CD8-positive, alpha-beta memory T cell (primary cell): ENCODE results near the gene HIBADH. TPM values are rescaled to one million over a fixed set of nuclear protein-coding genes. Genes with fewer than 3 reads are reported as not detected.

Experiments
- CTCF ChIA-PET: fragments of 350-600 bp; sonication (Branson Sonifier 250); formaldehyde crosslinking; loops from one replicate; lab custom pipeline; 2021; ENCODE audit warnings: antibody characterized with exemption; lab: Charles Lee
- POLR2A ChIA-PET: fragments of 350-600 bp; sonication (Branson Sonifier 250); formaldehyde crosslinking; loops from one replicate; lab custom pipeline; 2021; ENCODE audit warnings: antibody characterized with exemption; lab: Charles Lee
- DNase-seq, 5 donors: peaks; one replicate each; pipeline versions ENCODE4 v3.0.0 to v3.0.0-alpha.2; 2020 to 2022; ENCODE audit warnings: mixed read lengths in 1 of 5
- H3K27ac ChIP-seq: one replicate; pipeline ENCODE4 v1.7.0; 2013; ENCODE audit warnings: low read depth, mild to moderate bottlenecking, low read length, moderate library complexity
- H3K27me3 ChIP-seq: 2 replicates; pipeline ENCODE4 v1.7.0; 2013; ENCODE audit warnings: low read length, mild to moderate bottlenecking; ENCODE audit not compliant: insufficient read depth, poor library complexity, severe bottlenecking
- H3K36me3 ChIP-seq: 2 replicates; pipeline ENCODE4 v1.7.0; 2013; ENCODE audit warnings: mild to moderate bottlenecking, low read length, moderate library complexity; ENCODE audit not compliant: insufficient read depth
- H3K4me1 ChIP-seq: 2 replicates; pipeline ENCODE4 v1.7.0; 2013; ENCODE audit warnings: mild to moderate bottlenecking, low read length, moderate library complexity; ENCODE audit not compliant: insufficient read depth
- H3K4me3 ChIP-seq: 2 replicates; pipeline ENCODE4 v1.7.0; 2013; ENCODE audit warnings: mild to moderate bottlenecking, low read length
- H3K9me3 ChIP-seq: 2 replicates; pipeline ENCODE4 v1.7.0; 2013; ENCODE audit warnings: mild to moderate bottlenecking, low read length
- H3K27ac Mint-ChIP-seq, 8 donors: one replicate each; pipeline ENCODE4 v1.8.0; 2020 to 2021; ENCODE audit warnings: mixed read lengths in 8 of 8, mild to moderate bottlenecking in 6 of 8, inconsistent platforms in 3 of 8, moderate library complexity in 3 of 8
- H3K27me3 Mint-ChIP-seq, 2 donors: one replicate each; pipeline ENCODE4 v1.8.0; 2020 to 2021; ENCODE audit warnings: mixed read lengths in 2 of 2, mild to moderate bottlenecking in 1 of 2, moderate library complexity in 1 of 2
- H3K36me3 Mint-ChIP-seq, 3 donors: one replicate each; pipeline ENCODE4 v1.8.0; 2020 to 2021; ENCODE audit warnings: mixed read lengths in 3 of 3, inconsistent platforms in 1 of 3, mild to moderate bottlenecking in 1 of 3
- H3K4me1 Mint-ChIP-seq, 3 donors: one replicate each; pipeline ENCODE4 v1.8.0; 2020 to 2021; ENCODE audit warnings: mixed read lengths in 3 of 3, inconsistent platforms in 1 of 3, mild to moderate bottlenecking in 1 of 3
- H3K4me3 Mint-ChIP-seq, 7 donors: one replicate each; pipeline ENCODE4 v1.8.0; 2020 to 2021; ENCODE audit warnings: mixed read lengths in 7 of 7, mild to moderate bottlenecking in 6 of 7, moderate library complexity in 4 of 7, inconsistent platforms in 2 of 7
- H3K9me3 Mint-ChIP-seq, 5 donors: one replicate each; pipeline ENCODE4 v1.8.0; 2020 to 2022; ENCODE audit warnings: mixed read lengths in 5 of 5, mild to moderate bottlenecking in 3 of 5, moderate library complexity in 2 of 5, inconsistent platforms in 1 of 5
- polyA plus RNA-seq: library from polyadenylated mRNA; unstranded; fragments of 300-500 nt; fragmentation: Illumina TruSeq; gene quantifications from one replicate; pipeline ENCODE4 v1.2.3, GENCODE V29; 2021
- total RNA-seq, 2 experiments: library from RNA; stranded (reverse); gene quantifications; one replicate each; pipeline ENCODE4 v1.2.3, GENCODE V29; 2021

HIBADH gene
- total RNA-seq, result 10 to 100 TPM; 19.8 to 20.0 TPM
- 33.8 TPM for polyA plus RNA-seq

GRCh38 chr7:27662490-27663205 is at the start of gene HIBADH:
Gene HIBADH (minus strand): TSS chr7:27662883. CDS start chr7:27662788, 95 bp downstream.
- no peaks in the 10 kb centered on the region for H3K9me3 ChIP-seq
- ChIA-PET POLR2A (interaction anchor here (0.6 to 2.0 kb wide), 2 partner anchors 30 to 78 kb away, joined by 3 to 35 read pairs; partner anchors contain the start of gene TAX1BP1), CTCF (interaction anchor here (0.7 to 1.8 kb wide), 8 partner anchors 8 to 368 kb away, joined by 3 to 15 read pairs (median 4); partner anchors contain the start of gene TAX1BP1)
- Mint-ChIP-seq H3K4me3 (peak within 1 kb of the TSS; percentile 82 to 94 (median 86)), H3K36me3 (no peaks in the 10 kb centered on the region), H3K4me1 (peaks cover 18 to 31% (median 21%) of the 10 kb centered on the region in 3 donors), H3K9me3 (no peaks in the 10 kb centered on the region), H3K27ac (peak within 1 kb of the TSS; percentile 83 to 96 (median 92)), H3K27me3 (no peaks in the 10 kb centered on the region)
- H3K4me1 ChIP-seq, result peaks cover 19% of the 10 kb centered on the region
- H3K27me3 ChIP-seq, result no peaks in the 10 kb centered on the region
- no peaks in the 10 kb centered on the region for H3K36me3 ChIP-seq
- peak within 1 kb of the TSS; percentile 86 for H3K4me3 ChIP-seq
- peak within 1 kb of the TSS; percentile 81 for H3K27ac ChIP-seq
- peak; percentile 91 to 98 (median 97) for DNase-seq

- Mint-ChIP-seq H3K4me1 (no peaks in the 10 kb centered on the region), H3K9me3 (no peaks in the 10 kb centered on the region), H3K27me3 (peaks cover 7 to 25% of the 10 kb centered on the region in 2 donors), H3K4me3 (no peak overlapping the region), H3K36me3 (peaks cover 0 to 3% (median 2%) of the 10 kb centered on the region in 3 donors), H3K27ac (no peak overlapping the region)
- no peak overlapping the region for H3K27ac ChIP-seq
- H3K4me1 ChIP-seq, result no peaks in the 10 kb centered on the region
- H3K9me3 ChIP-seq, result no peaks in the 10 kb centered on the region
- CTCF ChIA-PET, result no interaction called here
- no peak overlapping the region for H3K4me3 ChIP-seq
- H3K36me3 ChIP-seq, result no peaks in the 10 kb centered on the region
- H3K27me3 ChIP-seq, result no peaks in the 10 kb centered on the region
- no peak for DNase-seq
- POLR2A ChIA-PET, result no interaction called here
Measured at GRCh38 chr7:27712217-27712616, 49.5 kb upstream of the HIBADH start.

DNA sequence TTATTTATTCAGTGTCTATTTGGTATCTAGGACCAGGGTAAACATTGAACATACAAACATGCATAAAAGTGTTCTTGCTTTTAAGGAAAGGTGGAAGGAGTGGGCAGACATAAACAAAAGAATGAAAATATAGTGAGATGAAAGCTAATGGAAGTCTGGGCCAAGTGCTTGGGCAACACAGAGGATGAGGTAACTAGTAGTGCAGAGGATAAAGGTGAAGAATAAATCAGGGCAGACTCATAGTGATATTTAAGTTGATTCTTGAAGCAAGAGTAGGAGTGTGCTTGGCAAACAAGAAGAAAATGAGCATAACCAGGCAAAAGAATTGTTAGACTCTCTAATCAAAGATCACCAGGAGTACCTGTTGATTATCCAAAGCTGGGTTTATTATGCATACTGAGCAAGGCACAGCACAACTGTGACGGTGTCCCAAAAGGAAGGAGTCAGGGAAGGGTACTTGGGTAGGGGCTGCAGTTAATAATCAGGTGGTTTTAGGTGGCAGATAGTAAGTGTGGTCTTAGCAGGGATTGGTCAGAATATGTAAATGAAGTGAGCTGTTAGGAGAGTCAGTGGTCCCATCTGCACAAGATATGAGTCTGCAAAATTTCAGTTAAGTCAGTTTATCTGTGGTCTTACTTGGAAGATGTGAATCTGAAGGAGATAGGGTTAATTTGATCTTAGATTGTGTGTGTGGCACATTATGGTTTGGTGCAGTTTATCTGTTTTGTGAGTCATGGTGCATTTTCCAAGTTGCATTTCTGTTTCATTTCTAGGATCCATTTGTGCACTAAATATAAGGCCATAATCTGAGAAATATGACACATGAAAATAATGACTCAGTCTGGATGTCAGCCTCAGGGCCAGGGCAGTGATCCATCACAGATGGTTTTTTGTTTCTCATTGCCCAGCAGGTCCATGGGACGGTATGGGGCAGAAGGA is 46.7 kb upstream of the HIBADH start:
- no peak overlapping the region for H3K27ac ChIP-seq
- H3K36me3 Mint-ChIP-seq, result peaks cover 0 to 3% (median 2%) of the 10 kb centered on the region in 3 donors
- peaks cover 14 to 22% of the 10 kb centered on the region in 2 donors for H3K27me3 Mint-ChIP-seq
- no peaks in the 10 kb centered on the region for H3K9me3 Mint-ChIP-seq
- CTCF ChIA-PET, result no interaction called here
- no peak overlapping the region for H3K4me3 ChIP-seq
- H3K27ac Mint-ChIP-seq, result no peak overlapping the region
- H3K4me3 Mint-ChIP-seq, result no peak overlapping the region
- no peaks in the 10 kb centered on the region for H3K36me3 ChIP-seq
- no peaks in the 10 kb centered on the region for H3K4me1 ChIP-seq
- DNase-seq, result no peak
- H3K4me1 Mint-ChIP-seq, result no peaks in the 10 kb centered on the region
- H3K27me3 ChIP-seq, result no peaks in the 10 kb centered on the region
- H3K9me3 ChIP-seq, result no peaks in the 10 kb centered on the region
- POLR2A ChIA-PET, result no interaction called here

GRCh38 chr7:27708485-27708884 is 45.8 kb upstream of the HIBADH start:
- Mint-ChIP-seq H3K4me3 (no peak overlapping the region), H3K27me3 (peaks cover 9 to 18% of the 10 kb centered on the region in 2 donors), H3K36me3 (peaks cover 0 to 3% (median 2%) of the 10 kb centered on the region in 3 donors), H3K27ac (no peak overlapping the region), H3K9me3 (no peaks in the 10 kb centered on the region), H3K4me1 (no peaks in the 10 kb centered on the region)
- POLR2A ChIA-PET, result no interaction called here
- no peak for DNase-seq
- Histone ChIP-seq H3K36me3 (no peaks in the 10 kb centered on the region), H3K4me3 (no peak overlapping the region), H3K9me3 (no peaks in the 10 kb centered on the region), H3K4me1 (no peaks in the 10 kb centered on the region), H3K27ac (no peak overlapping the region), H3K27me3 (no peaks in the 10 kb centered on the region)
- CTCF ChIA-PET, result no interaction called here

GRCh38 chr7:27705200-27705594 is 42.5 kb upstream of the HIBADH start:
- Mint-ChIP-seq H3K27me3 (peaks cover 12 to 31% of the 10 kb centered on the region in 2 donors), H3K4me1 (no peaks in the 10 kb centered on the region), H3K9me3 (no peaks in the 10 kb centered on the region), H3K36me3 (no peaks in the 10 kb centered on the region), H3K4me3 (no peak overlapping the region), H3K27ac (no peak overlapping the region)
- Histone ChIP-seq H3K4me1 (no peaks in the 10 kb centered on the region), H3K36me3 (no peaks in the 10 kb centered on the region), H3K27me3 (no peaks in the 10 kb centered on the region), H3K27ac (no peak overlapping the region), H3K9me3 (no peaks in the 10 kb centered on the region), H3K4me3 (no peak overlapping the region)
- ChIA-PET CTCF (no interaction called here), POLR2A (no interaction called here)
- no peak for DNase-seq

DNA sequence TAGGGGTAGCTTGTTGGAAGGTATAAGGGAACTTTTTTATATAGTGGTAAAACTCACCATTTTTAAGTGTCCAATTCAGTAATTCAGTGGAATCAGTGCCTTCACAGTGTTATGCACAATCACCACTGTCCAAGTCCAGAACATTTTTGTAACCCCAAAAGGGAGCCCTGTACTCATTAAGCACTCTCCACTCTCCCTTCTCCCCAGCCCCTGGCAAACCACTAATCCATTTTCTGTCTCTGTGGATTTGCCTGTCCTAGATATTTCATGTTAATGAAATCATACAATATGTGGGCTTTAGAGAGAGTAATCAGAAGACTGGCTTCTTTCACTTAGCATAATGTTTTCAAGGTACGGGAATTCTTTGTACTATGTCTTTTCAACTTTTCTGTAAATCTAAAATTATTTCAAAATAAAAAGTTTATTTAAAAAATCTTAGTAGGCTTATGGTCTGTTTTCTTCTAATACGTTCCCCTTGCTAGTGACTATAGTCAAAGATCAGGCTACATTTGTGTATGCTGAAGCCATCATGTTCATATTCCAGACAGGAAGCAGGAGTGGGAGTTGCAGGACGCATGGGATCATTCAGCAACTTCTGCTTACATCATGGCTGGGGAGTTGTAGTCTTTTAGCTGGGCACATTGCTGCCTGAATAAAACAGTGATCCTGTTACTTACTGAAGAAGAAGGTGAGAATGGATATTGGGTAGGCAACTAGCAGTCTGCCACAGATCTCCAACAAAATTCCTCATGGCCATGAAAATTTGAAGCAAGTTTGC is 41.9 kb upstream of the HIBADH start:
- no peak overlapping the region for H3K4me3 Mint-ChIP-seq
- H3K9me3 Mint-ChIP-seq, result no peaks in the 10 kb centered on the region
- no peaks in the 10 kb centered on the region for H3K36me3 Mint-ChIP-seq
- no peaks in the 10 kb centered on the region for H3K4me1 Mint-ChIP-seq
- ChIA-PET POLR2A (no interaction called here), CTCF (no interaction called here)
- Histone ChIP-seq H3K9me3 (no peaks in the 10 kb centered on the region), H3K27me3 (no peaks in the 10 kb centered on the region), H3K4me1 (no peaks in the 10 kb centered on the region), H3K27ac (no peak overlapping the region), H3K4me3 (no peak overlapping the region), H3K36me3 (no peaks in the 10 kb centered on the region)
- no peak for DNase-seq
- H3K27me3 Mint-ChIP-seq, result peaks cover 12 to 31% of the 10 kb centered on the region in 2 donors
- H3K27ac Mint-ChIP-seq, result no peak overlapping the region

DNA sequence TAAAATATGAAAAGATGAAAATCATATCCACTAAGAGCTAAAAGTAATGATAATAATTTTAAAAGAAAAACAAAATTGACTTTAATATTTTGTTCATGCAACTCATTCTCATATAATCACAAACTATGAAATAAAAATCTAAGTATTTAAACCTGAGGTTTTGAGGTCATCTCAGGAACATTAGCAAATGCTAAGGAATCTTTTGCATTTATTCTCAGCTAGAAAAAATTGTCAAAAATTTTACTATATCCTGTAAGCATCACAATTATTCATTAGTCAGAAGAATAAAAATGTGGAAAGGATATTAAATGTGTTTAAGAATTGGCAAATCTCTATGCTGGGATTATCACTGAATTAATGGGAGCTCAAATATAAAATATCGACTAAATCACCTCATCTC is 40.5 kb upstream of the HIBADH start:
- Mint-ChIP-seq H3K27ac (no peak overlapping the region), H3K4me3 (no peak overlapping the region), H3K9me3 (no peaks in the 10 kb centered on the region), H3K36me3 (no peaks in the 10 kb centered on the region), H3K27me3 (peaks cover 12 to 31% of the 10 kb centered on the region in 2 donors), H3K4me1 (no peaks in the 10 kb centered on the region)
- ChIA-PET CTCF (no interaction called here), POLR2A (no interaction called here)
- no peaks in the 10 kb centered on the region for H3K4me1 ChIP-seq
- DNase-seq, result no peak
- H3K27ac ChIP-seq, result no peak overlapping the region
- H3K36me3 ChIP-seq, result no peaks in the 10 kb centered on the region
- no peaks in the 10 kb centered on the region for H3K9me3 ChIP-seq
- H3K27me3 ChIP-seq, result no peaks in the 10 kb centered on the region
- H3K4me3 ChIP-seq, result no peak overlapping the region
